ENCODE measurements around the gene ATP1A4.

- TF ChIP-seq POLR2A (IDR thresholded peaks at IDR 0.05; ENCODE audit: low read depth, low read length), result no peak
- TF ChIP-seq, protein P1, sequence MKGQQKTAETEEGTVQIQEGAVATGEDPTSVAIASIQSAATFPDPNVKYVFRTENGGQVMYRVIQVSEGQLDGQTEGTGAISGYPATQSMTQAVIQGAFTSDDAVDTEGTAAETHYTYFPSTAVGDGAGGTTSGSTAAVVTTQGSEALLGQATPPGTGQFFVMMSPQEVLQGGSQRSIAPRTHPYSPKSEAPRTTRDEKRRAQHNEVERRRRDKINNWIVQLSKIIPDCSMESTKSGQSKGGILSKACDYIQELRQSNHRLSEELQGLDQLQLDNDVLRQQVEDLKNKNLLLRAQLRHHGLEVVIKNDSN (IDR thresholded peaks at IDR 0.05; ENCODE audit: borderline replicate concordance, extremely low read length, insufficient read depth, low read depth, low read length), result no peak
- TF ChIP-seq MXI1 (IDR thresholded peaks at IDR 0.05; ENCODE audit: low read depth, low read length), result no peak
- TF ChIP-seq CTCF (IDR thresholded peaks at IDR 0.05 in 2 of 3, conservative IDR thresholded peaks at IDR 0.05 in 1 of 3; ENCODE audit: control insufficient read depth in 2 of 3, extremely low read depth in 1 of 3, insufficient read depth in 1 of 3, low read depth in 3 of 3, low read length in 3 of 3), result no peak
- TF ChIP-seq, protein P2, sequence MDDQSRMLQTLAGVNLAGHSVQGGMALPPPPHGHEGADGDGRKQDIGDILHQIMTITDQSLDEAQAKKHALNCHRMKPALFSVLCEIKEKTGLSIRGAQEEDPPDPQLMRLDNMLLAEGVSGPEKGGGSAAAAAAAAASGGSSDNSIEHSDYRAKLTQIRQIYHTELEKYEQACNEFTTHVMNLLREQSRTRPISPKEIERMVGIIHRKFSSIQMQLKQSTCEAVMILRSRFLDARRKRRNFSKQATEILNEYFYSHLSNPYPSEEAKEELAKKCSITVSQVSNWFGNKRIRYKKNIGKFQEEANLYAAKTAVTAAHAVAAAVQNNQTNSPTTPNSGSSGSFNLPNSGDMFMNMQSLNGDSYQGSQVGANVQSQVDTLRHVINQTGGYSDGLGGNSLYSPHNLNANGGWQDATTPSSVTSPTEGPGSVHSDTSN (IDR thresholded peaks at IDR 0.05; ENCODE audit: insufficient replicate concordance, low read depth, low read length), result no peak
- no peak for TF ChIP-seq TAF1 (IDR thresholded peaks at IDR 0.05; ENCODE audit: borderline replicate concordance, low read depth, low read length)
- no peak for TF ChIP-seq ZBTB11 (CRISPR knock-in tag; IDR thresholded peaks at IDR 0.05)
- TF ChIP-seq ZNF217 (IDR thresholded peaks at IDR 0.05), result no peak
- TF ChIP-seq NR2C1 (IDR thresholded peaks at IDR 0.05), result no peak
- no peak for TF ChIP-seq CHD1 (IDR thresholded peaks at IDR 0.05; ENCODE audit: low read depth, low read length)
- TF ChIP-seq ZZZ3 (IDR thresholded peaks at IDR 0.05; ENCODE audit: control insufficient read depth, insufficient read length, low read depth), result no peak
These were observed 40.8 kb downstream of the ATP1A4 start for GRCh38 chr1:160192234-160192633.
